HG03095 (cell line): Measurements from ENCODE around the gene PATL2.
"Not testable (repeated sequence)": the region's sequence is repeated elsewhere in the genome, so short reads cannot be mapped to it uniquely, and the experiment has no call there.

Experiments used
- ATAC-seq: cut with Tn5 transposase; IDR thresholded peaks from one replicate; pipeline ENCODE4 v1.9.1; 2021; ENCODE audit warnings: moderate library complexity; ENCODE audit not compliant: unreplicated experiment

PATL2 gene

GRCh38 chr15:44654858-44655257 is 56.3 kb downstream of the PATL2 start:
- ATAC-seq = no peak

GRCh38 chr15:44647637-44648036 is 63.5 kb downstream of the PATL2 start:
- ATAC-seq = no peak

GRCh38 chr15:44647036-44647435 is 64.1 kb downstream of the PATL2 start:
- no peak for ATAC-seq

GRCh38 chr15:44646460-44646859 is 64.7 kb downstream of the PATL2 start:
- no peak for ATAC-seq

GRCh38 chr15:44641651-44642050 is 69.5 kb downstream of the PATL2 start:
- no peak for ATAC-seq

- ATAC-seq = no peak
These were observed 74.1 kb downstream of the PATL2 start for GRCh38 chr15:44636976-44637375.

- no peak for ATAC-seq
These were observed 77.5 kb downstream of the PATL2 start for GRCh38 chr15:44633603-44634002.

GRCh38 chr15:44625286-44625685 is 85.8 kb downstream of the PATL2 start:
- not testable (repeated sequence) for ATAC-seq

- ATAC-seq = no peak
These were observed 87.9 kb downstream of the PATL2 start for GRCh38 chr15:44623178-44623577.

GRCh38 chr15:44620081-44620480 is 91.0 kb downstream of the PATL2 start:
- ATAC-seq = no peak

GRCh38 chr15:44616974-44617373 is 94.1 kb downstream of the PATL2 start:
- no peak for ATAC-seq
